Activated CD4-positive, alpha-beta T cell treated with anti-CD3 and anti-CD28 coated beads for 1 hour (primary cell): ENCODE data around the gene MVB12B.

ENCODE experiments used
- DNase-seq: peaks from one replicate; pipeline ENCODE4 v3.0.0-alpha.2; 2020

The MVB12B gene

DNA sequence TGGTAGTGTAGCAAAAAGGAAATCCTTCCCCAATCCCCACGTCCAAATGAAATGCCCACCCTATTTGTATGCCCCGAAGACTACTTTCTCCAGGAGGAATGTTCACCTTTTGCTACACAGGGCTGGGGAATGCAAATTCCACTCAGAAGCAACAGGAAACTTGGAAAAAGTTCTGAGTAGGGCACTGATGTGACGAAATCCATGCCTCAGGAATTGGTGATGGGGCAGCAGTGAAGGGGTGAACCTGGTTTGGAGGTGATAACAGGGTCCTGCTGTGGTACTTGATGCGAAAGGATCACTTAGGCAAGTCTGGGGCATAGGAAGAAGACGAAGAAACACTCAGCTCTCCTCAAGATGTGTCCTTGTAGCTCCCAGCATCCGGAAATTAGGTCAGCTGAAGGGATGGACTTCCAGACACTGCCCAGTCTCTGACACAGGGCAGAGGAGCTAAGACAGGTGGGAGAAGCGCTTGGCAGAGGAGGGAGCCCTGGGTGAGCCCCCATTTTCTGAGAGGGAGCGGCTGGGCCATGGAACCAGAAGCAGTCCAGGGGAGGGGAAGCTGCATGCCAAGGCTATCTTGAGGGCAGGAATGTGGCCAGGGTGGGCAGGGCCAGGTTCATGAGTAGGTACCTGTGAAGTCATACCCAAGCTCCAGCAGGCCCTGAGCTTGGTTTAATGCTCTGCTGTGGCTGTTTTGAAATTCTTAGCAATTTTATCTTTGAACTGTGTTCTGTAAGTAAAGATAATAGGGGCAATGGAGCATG lies 22.2 kb upstream of the MVB12B start:
- DNase-seq = no peak

DNA sequence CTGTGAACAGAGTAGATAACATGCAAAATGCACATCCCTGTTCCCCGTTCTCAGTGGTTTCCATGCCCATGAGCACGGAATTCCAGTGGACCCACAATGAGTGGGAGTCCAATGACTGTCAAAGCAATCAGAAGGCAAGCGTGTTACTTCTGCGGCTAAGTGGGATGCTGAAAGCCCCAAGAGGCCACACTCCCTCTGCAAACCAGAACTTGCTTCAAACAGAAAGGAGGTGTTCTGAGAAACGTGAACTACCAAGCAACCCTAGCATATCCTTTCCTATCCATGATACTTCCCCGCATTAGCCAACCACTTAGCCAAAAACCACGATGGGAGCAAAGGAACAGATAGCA lies 21.7 kb upstream of the MVB12B start:
- DNase-seq = no peak

DNA sequence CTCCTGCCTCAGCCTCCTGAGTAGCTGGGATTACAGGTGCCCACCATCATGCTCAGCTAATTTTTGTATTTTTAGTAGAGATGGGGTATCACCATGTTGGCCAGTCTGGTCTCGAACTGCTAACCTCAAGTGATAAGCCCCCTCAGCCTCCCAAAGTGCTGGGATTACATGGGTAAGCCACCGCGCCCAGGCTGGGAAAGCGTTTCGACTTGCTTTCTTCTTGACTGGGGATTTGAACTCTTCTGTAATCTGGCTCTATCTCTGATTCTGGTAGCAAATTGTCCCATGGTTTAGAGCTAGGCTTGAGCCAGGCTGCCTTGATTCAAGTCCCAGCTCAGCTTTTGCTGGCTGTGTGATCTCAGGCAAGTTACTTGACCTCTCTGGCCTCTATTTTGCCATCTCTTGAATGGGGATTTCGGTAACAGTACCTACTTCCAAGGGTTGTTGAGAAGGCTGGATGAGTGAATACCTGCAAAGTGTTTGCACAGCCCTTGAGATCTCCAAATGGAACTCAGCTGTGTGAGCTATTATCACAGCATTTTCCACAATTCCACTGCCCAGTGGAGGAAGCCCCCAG lies 20.5 kb upstream of the MVB12B start:
- DNase-seq = no peak

- no peak for DNase-seq
These were observed 19.1 kb upstream of the MVB12B start for GRCh38 chr9:126307322-126308061.

- DNase-seq = no peak
These were observed 17.0 kb upstream of the MVB12B start for GRCh38 chr9:126309427-126310189.

- DNase-seq = no peak
These were observed 13.8 kb upstream of the MVB12B start for GRCh38 chr9:126312584-126313551.

DNA sequence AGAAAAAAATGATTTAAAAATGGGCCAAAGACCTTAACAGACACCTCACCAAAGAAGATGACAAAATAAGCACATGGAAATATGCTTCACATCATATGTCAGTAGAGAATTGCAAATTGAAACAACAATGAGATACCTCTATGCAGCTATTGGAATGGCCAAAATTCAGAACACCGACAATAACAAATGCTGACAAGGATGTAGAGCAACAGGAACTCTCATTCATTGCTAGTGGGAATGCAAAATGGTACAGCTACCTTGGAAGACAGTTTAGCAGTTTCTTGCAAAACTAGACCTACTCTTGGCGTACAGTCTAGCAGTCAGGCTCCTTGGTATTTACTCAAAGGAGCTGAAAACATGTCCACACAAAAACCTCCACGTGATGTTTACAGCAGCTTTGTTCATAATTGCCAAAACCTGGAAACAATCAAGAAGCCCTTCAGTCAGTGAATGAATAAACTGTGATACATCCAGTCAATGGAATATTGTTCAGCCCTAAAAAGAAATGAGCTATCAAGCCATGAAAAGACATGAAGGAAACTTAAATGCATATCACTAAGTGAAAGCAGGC lies 10.5 kb upstream of the MVB12B start:
- DNase-seq = no peak

DNA sequence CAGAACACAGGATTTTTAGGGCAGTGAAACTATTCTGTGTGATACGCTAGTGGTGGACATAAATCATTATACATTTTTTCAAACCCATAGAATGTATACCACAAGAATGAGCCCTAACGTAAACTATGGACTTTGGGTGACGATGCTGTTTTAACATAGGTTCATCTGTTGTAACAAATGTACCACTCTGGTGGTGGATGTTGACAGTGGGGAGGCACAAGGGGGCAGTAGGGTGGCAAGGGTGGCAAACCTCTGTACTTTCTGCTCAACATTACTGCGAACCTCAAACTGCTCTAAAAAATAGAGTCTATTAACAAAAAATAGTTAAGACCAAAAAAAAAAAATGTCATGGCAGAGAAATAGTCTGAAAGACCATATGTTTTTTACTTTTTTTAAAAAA lies 9.1 kb upstream of the MVB12B start:
- DNase-seq = peak; percentile 22

DNA sequence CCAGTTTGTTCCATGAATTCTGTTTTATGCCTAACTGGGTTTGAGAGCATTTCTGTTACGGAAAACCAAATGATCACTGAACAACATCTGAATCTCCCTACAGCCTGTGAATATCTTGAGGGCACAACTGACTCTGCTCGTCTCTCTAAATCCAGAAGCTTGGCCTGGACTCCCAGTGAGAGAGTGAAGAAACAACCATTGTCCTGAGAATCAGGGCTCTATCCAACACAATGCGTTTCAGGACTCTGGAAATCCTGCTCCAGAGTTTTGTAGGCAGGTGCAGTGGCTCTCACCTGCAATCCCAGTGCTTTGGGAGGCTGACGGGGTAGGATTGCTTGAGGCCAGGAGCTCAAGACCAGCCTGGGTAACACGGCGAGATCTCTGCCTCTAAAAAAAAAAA lies 7.8 kb upstream of the MVB12B start:
- no peak for DNase-seq

- no peak for DNase-seq
These were observed 7.0 kb upstream of the MVB12B start for GRCh38 chr9:126319671-126320070.

DNA sequence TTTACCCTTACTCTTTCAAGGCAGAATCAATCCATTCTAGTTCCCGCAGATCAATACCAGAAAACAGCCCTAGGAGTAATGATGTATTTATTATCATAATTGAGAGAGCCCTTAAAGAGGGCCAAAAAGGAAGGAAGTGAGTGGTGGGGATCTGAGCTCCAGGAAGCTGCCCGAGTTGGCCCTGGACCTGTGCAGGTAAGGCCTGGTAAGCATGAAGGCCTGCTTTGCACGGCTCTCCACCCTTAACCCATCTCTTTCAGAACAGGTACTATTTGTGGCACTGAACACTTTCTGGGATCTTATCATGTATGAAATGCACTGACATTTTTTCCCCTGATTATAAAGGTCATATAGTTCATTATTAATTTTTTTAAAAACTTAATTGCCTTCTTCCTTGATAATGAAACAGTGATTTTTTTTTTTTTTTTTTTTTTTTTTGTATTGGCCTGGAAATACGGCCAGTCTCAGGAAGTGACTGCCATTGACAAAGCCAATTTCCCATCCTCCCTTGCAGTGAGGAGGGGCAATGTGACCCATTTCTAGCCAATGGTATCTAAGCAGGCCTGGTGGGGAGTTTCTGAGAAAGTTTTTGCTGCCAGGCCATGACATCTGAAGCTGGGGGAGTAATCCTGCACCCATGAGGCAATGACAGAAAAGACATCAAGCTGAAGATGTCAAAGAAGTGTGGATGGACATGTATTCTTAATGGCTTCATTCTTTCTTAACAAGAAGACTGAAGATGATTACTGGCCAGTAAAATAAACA lies 6.3 kb upstream of the MVB12B start:
- DNase-seq = no peak

DNA sequence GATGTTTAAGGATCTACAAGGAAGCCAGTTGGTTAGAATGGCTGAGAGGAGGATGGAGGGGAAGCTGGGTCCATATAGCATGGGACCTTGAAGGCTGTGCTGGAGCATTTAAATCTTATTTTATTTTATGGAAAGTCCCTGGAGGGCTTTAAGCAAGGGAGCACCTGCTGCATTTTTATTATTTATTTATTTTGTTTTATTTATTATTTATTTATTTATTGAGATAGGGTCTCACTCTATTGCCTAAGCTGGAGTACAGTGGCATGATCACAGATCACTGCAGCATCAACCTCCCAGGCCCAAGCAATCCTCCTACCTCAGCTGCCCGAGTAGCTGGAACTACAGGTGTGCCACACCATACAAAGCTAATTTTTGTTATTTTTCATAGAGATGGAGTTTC lies 4.9 kb upstream of the MVB12B start:
- DNase-seq = no peak

DNA sequence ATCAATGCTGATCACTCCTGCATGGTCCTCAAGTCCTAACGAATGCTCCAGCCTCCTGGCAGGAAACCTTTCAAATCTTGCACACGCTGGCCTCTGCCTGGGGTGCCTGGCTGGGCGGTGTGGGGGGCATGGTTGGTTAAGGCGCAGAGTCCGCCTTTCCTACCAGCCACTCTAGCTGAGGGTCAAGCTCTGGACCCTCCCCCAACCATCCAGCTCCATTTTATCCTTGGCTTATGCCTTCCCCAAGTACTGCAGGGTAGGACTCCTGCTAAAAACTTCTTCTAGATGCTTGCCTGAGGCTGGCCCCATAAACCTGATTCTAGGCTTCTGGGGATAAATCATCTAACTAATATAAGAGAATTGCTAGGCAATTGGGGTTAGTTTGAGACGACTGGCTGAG lies 808 bp upstream of the MVB12B start:
- no peak for DNase-seq

DNA sequence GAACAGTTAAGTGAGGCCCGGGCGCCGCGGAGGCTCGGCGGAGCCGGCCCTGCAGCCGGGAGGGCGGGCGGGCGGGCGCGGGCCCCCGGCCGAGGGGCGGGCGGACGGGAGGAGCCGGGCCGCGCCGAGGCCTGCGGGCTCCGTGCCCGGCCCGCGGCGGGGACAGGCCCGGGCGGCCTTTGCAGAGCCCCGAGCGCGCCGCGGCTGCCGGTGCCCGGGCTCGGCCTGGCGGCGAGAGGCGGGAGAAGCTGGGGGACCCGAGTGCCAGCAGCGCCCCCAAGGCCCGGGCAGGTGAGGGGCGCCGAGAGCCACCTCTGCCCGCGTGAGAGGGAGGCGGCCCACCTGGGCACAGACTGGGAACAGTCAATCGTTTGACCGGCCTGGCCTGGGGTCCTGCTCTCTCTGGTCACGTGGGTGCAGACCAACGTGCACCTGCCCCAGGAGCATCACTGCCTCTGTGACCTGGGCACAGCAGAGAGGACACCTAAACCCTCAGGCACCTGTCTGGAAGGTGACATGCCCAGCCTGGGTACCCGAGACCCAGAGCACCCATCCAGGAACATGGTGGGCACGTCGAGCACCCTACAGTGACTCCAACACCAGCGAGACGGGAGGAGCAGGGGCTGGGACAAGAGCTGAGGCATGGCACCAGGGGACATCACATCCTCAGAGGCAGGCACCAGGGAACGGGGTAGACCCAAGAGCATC lies 531 bp downstream of the MVB12B start:
- no peak for DNase-seq

DNA sequence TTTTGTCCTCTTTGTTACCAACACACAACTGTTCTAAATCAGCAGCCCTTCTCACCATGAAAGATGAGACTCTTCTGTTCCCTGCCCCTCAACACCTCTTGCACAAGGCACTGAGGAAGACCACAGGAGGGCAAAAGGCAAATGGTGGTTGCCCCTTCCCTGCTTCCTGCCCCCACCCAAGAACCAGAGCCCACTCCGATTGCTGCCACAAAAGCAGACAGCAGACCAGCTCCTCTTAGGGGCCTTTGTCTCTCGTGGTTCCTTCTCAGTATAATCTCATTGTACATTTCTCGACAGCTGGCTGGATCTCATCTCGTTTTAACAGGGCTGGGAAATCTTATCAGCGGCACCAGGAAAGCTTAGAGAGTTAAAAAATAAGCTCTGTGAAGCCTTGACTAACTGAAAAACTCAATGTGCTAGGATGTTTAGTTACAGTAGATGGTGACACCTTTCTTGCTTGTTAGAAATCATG lies 1.1 kb downstream of the MVB12B start:
- no peak for DNase-seq

GRCh38 chr9:126328407-126328806 lies 1.8 kb downstream of the MVB12B start:
- DNase-seq = no peak

GRCh38 chr9:126329476-126330275 lies 3.0 kb downstream of the MVB12B start:
- DNase-seq = no peak

DNA sequence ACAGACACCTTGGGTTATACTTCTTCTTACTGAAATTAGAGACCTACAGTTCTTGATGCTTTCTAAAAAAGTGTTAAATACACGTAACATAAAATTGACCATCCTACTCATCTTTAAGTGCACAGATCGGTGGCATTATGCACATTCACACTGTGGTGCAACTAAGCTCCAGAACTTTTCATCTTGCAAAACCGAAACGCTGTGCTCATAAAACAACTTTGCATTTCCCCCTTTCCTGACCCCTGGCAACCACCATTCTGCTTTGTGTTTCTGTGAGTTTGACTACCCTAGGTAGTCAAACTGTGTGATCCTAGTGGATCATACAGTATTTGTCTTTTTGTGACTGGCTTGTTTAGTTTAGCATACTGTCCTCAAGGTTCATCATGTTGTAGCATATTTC lies 3.9 kb downstream of the MVB12B start:
- DNase-seq = no peak

DNA sequence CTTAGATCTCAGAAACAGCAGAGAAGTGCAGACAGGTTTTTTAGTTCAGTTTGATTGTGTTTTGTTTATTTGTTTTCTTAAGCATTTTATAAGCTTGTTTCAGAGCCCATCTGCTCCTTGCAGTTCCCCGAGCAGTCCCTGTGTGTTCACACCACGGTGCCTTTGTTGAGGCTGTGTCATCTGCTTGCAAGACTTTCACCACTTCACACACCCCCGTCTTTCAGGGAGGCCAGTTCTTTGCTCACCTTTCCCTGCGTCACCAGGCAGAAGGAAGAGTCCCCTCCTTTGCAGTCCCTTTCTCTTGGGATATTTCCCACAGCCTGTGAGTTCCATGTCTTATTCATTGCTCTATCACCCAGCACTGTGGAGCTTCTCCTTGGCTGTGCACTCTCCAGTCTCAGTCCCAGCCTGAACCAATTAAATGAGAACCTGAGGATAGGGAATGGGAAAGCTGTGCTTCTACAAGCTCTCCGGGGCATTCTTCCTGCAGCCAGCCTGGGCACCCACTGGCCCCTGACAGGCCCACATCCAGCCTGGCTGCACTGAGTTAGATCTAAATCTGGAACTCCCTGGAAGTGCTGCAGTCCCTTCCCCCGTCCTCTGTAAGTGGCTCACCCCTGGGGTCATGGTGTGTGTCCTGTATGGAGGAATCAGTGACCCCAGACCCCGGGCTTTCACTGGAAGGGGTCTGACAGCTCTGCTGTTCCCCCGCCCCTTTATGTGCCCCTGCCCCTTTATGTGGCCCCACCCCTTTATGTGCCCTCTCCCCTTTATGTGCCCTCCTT lies 5.5 kb downstream of the MVB12B start:
- no peak for DNase-seq
